DOHH2 (cell line): ENCODE results near the gene OR2J2.
"Not testable (repeated sequence)": the region's sequence is repeated elsewhere in the genome, so short reads cannot be mapped to it uniquely, and the experiment has no call there.

Experiments
- H3F3A ChIP-seq: fragments of 200-600 bp; sonication (generic), shearing (Covaris generic); 2 replicates; pipeline ENCODE4 v1.6.0; 2016; ENCODE audit warnings: antibody characterized with exemption, mild to moderate bottlenecking; ENCODE audit not compliant: control insufficient read depth, insufficient read depth
- H3K27ac ChIP-seq: fragments of 200-600 bp; sonication (generic); 2 replicates; pipeline ENCODE4 v1.5.1; 2014; ENCODE audit warnings: low read depth, mild to moderate bottlenecking, low read length, moderate library complexity
- H3K27me3 ChIP-seq: fragments of 200-600 bp; sonication (generic); 2 replicates; pipeline ENCODE4 v1.6.1; 2014; ENCODE audit warnings: mild to moderate bottlenecking, low read length, mixed read lengths; ENCODE audit not compliant: control insufficient read depth
- H3K36me3 ChIP-seq: fragments of 200-600 bp; sonication (generic); 2 replicates; pipeline ENCODE4 v1.6.1; 2014; ENCODE audit warnings: mild to moderate bottlenecking, low read length, moderate library complexity, mixed read lengths; ENCODE audit not compliant: control insufficient read depth
- H3K4me1 ChIP-seq: fragments of 200-600 bp; sonication (generic); 2 replicates; pipeline ENCODE4 v1.6.1; 2014; ENCODE audit warnings: mild to moderate bottlenecking, low read length, mixed read lengths; ENCODE audit not compliant: control insufficient read depth
- H3K4me2 ChIP-seq: fragments of 200-600 bp; sonication (generic); 2 replicates; pipeline ENCODE4 v1.6.0; 2014; ENCODE audit warnings: mild to moderate bottlenecking, low read length, moderate library complexity
- H3K4me3 ChIP-seq: fragments of 200-600 bp; sonication (generic); 2 replicates; pipeline ENCODE4 v1.5.1; 2014; ENCODE audit warnings: mild to moderate bottlenecking, low read length, mixed read lengths
- H3K79me2 ChIP-seq: fragments of 200-600 bp; sonication (generic); 2 replicates; pipeline ENCODE4 v1.6.1; 2014; ENCODE audit warnings: mild to moderate bottlenecking, low read length, mixed read lengths; ENCODE audit not compliant: control insufficient read depth
- H3K9me2 ChIP-seq: fragments of 200-600 bp; sonication (generic); replicated peaks from 2 replicates; pipeline ENCODE4 v1.6.1; 2014; ENCODE audit warnings: mild to moderate bottlenecking, low read length, mixed read lengths; ENCODE audit not compliant: control insufficient read depth
- H3K9me3 ChIP-seq: fragments of 200-600 bp; sonication (generic); 2 replicates; pipeline ENCODE4 v1.6.1; 2014; ENCODE audit warnings: antibody characterized with exemption, low read length, mixed read lengths; ENCODE audit not compliant: control insufficient read depth, insufficient read depth
- H4K20me1 ChIP-seq: fragments of 200-600 bp; sonication (generic); 2 replicates; pipeline ENCODE4 v1.6.0; 2014; ENCODE audit warnings: low read depth, mild to moderate bottlenecking, antibody characterized with exemption, low read length, moderate library complexity; ENCODE audit not compliant: control insufficient read depth, insufficient read depth
- CTCF ChIP-seq: fragments of 200-600 bp; sonication (generic); IDR thresholded peaks from one replicate; pipeline ENCODE4 v1.5.1; 2014; ENCODE audit warnings: antibody characterized with exemption, mild to moderate bottlenecking, low read depth, low read length; ENCODE audit not compliant: poor library complexity, severe bottlenecking
- EZH2phosphoT487 ChIP-seq: fragments of 200-600 bp; sonication (generic); IDR thresholded peaks from 2 replicates; pipeline ENCODE4 v1.6.1; 2017; ENCODE audit warnings: borderline replicate concordance, mild to moderate bottlenecking, antibody characterized with exemption, low read length, moderate library complexity, mixed read lengths

OR2J2 gene

GRCh38 chr6:29146179-29146578 is 24.5 kb upstream of the OR2J2 start:
- no peak overlapping the region for H3K4me3 ChIP-seq
- H3K27ac ChIP-seq, result no peak overlapping the region
- H3K9me2 ChIP-seq, result no peaks in the 10 kb centered on the region
- no peaks in the 10 kb centered on the region for H3K79me2 ChIP-seq
- TF ChIP-seq EZH2phosphoT487 (no peak), CTCF (no peak)
- 0 out of 2 replicates have a peak, but pooled peaks cover 3% of the 10 kb centered on the region for H3K9me3 ChIP-seq
- no peak overlapping the region for H3K4me2 ChIP-seq
- no peaks in the 10 kb centered on the region for H3F3A ChIP-seq
- no peaks in the 10 kb centered on the region for H3K36me3 ChIP-seq
- no peaks in the 10 kb centered on the region for H3K27me3 ChIP-seq
- H4K20me1 ChIP-seq, result no peaks in the 10 kb centered on the region
- no peaks in the 10 kb centered on the region for H3K4me1 ChIP-seq

- no peak overlapping the region for H3K4me2 ChIP-seq
- H3K4me1 ChIP-seq, result no peaks in the 10 kb centered on the region
- 0 out of 2 replicates have a peak, but pooled peaks cover 3% of the 10 kb centered on the region for H3K9me3 ChIP-seq
- no peaks in the 10 kb centered on the region for H3K79me2 ChIP-seq
- no peak for TF ChIP-seq EZH2phosphoT487
- H3K9me2 ChIP-seq, result no peaks in the 10 kb centered on the region
- H3K27ac ChIP-seq, result no peak overlapping the region
- no peak overlapping the region for H3K4me3 ChIP-seq
- H3F3A ChIP-seq, result no peaks in the 10 kb centered on the region
- H3K36me3 ChIP-seq, result no peaks in the 10 kb centered on the region
- H3K27me3 ChIP-seq, result no peaks in the 10 kb centered on the region
- H4K20me1 ChIP-seq, result no peaks in the 10 kb centered on the region
These were observed 23.6 kb upstream of the OR2J2 start for GRCh38 chr6:29147074-29147473.

- H3K36me3 ChIP-seq, H3K4me1 ChIP-seq, H3F3A ChIP-seq, H3K27me3 ChIP-seq, H3K27ac ChIP-seq, H3K4me2 ChIP-seq, H3K4me3 ChIP-seq, H3K9me2 ChIP-seq, H3K9me3 ChIP-seq, H3K79me2 ChIP-seq, H4K20me1 ChIP-seq: not testable (repeated sequence)
These were observed 21.3 kb upstream of the OR2J2 start for GRCh38 chr6:29149444-29149843.

GRCh38 chr6:29153083-29153482 is 17.6 kb upstream of the OR2J2 start:
- Histone ChIP-seq H3K9me2 (no peaks in the 10 kb centered on the region), H3K4me3 (no peak overlapping the region), H3K27me3 (no peaks in the 10 kb centered on the region), H4K20me1 (no peaks in the 10 kb centered on the region), H3F3A (no peaks in the 10 kb centered on the region), H3K27ac (no peak overlapping the region), H3K4me1 (no peaks in the 10 kb centered on the region), H3K9me3 (no peaks in the 10 kb centered on the region), H3K79me2 (no peaks in the 10 kb centered on the region), H3K4me2 (no peak overlapping the region), H3K36me3 (no peaks in the 10 kb centered on the region)
- no peak for TF ChIP-seq CTCF
- TF ChIP-seq EZH2phosphoT487, result no peak

GRCh38 chr6:29155182-29155581 is 15.5 kb upstream of the OR2J2 start:
- not testable (repeated sequence) for H3K27ac ChIP-seq, H3K4me1 ChIP-seq, H3K36me3 ChIP-seq, H3K9me2 ChIP-seq, H3K79me2 ChIP-seq, H3K4me3 ChIP-seq, H4K20me1 ChIP-seq, H3K27me3 ChIP-seq, H3K4me2 ChIP-seq, H3K9me3 ChIP-seq, H3F3A ChIP-seq

- not testable (repeated sequence) for H3K4me3 ChIP-seq, H3K79me2 ChIP-seq, H3K9me2 ChIP-seq, H4K20me1 ChIP-seq, H3K4me2 ChIP-seq, H3K9me3 ChIP-seq, H3F3A ChIP-seq, H3K27ac ChIP-seq, H3K27me3 ChIP-seq, H3K36me3 ChIP-seq, H3K4me1 ChIP-seq
These were observed 10.8 kb upstream of the OR2J2 start for GRCh38 chr6:29159922-29160321.

- not testable (repeated sequence) for H3K4me1 ChIP-seq, H3K9me2 ChIP-seq, H3F3A ChIP-seq, H3K9me3 ChIP-seq, H3K36me3 ChIP-seq, H3K27me3 ChIP-seq, H3K4me2 ChIP-seq, H3K79me2 ChIP-seq, H3K27ac ChIP-seq, H4K20me1 ChIP-seq, H3K4me3 ChIP-seq
These were observed 5.1 kb upstream of the OR2J2 start for GRCh38 chr6:29165571-29165970.
